ENCODE data around the gene RNASE1. TPM values are rescaled to one million over a fixed set of nuclear protein-coding genes. Genes with fewer than 3 reads are reported as not detected.

The RNASE1 gene
- total RNA-seq, 2 donors from 2014 or later, result 0.56 TPM; not detected in 1

DNA sequence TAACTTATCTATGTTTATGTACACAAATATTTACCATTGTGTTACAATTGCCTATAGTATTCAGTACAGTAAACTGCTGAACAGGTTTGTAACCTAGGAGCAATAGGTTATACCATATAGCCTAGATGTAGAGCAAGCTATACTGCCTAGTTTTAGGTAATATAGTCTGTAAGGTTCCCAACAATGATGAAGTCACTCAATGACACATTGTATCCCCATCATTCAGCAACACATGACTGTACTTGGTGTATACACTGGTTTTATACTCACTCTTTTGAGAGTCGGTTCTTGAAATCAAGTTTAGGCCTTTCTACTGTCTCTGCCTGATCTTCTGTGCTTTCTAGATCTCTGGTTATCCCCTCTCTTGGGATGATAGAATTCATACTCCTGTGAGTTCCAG, 5.5 kb downstream of the RNASE1 start:
- peak; percentile 51 for ATAC-seq (replicated peaks)
- Mint-ChIP-seq H3K4me1 (no peaks in the 10 kb centered on the region), H3K27me3 (peaks cover 14% of the 10 kb centered on the region), H3K27ac (no peak overlapping the region), H3K4me3 (no peak overlapping the region), H3K36me3 (ENCODE audit: low read depth) (no peaks in the 10 kb centered on the region), H3K9me3 (no peaks in the 10 kb centered on the region)

DNA sequence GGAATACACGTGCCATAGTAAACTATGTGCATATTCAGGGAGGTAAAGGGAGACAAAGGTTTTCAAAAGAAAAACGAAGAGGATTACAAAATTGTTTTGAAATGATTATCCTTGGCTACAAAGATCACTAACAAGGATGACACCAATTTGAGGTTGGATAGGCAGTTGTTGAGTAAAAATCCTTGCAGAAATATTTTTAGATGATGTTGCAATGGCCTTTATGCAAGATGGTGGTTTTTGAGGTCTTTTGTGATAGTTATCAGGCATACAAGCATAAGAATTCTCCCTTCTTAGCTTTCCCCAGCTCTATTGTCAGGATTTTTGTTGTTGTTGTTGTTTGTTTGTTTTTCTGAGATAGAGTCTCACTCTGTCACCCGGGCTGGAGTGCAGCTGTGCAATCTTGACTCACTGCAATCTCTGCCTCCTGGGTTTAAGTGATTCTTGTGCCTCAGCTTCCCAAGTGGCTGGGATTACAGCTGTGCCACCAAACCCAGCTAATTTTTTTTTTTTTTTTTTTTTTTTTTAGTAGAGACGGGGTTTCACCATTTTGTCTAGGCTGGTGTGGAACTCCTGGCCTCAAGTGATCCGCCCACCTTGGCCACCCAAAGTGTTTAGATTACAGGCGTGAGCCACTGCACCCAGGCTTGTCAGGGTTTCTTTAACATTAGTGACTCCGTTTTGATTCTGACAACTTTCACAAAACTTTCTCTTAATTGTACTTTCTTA, 7.8 kb downstream of the RNASE1 start:
- ATAC-seq (replicated peaks), result no peak
- H3K36me3 Mint-ChIP-seq (ENCODE audit: low read depth), result no peaks in the 10 kb centered on the region
- no peaks in the 10 kb centered on the region for H3K9me3 Mint-ChIP-seq
- no peaks in the 10 kb centered on the region for H3K4me1 Mint-ChIP-seq
- H3K27me3 Mint-ChIP-seq, result peaks cover 6% of the 10 kb centered on the region
- H3K27ac Mint-ChIP-seq, result no peak overlapping the region
- H3K4me3 Mint-ChIP-seq, result no peak overlapping the region

GRCh38 chr14:20792556-20792955, 10.1 kb downstream of the RNASE1 start:
- ATAC-seq (replicated peaks), result peak; percentile 26
- H3K4me1 Mint-ChIP-seq, result no peaks in the 10 kb centered on the region
- H3K36me3 Mint-ChIP-seq (ENCODE audit: low read depth), result no peaks in the 10 kb centered on the region
- no peaks in the 10 kb centered on the region for H3K27me3 Mint-ChIP-seq
- no peak overlapping the region for H3K4me3 Mint-ChIP-seq
- no peaks in the 10 kb centered on the region for H3K9me3 Mint-ChIP-seq
- H3K27ac Mint-ChIP-seq, result no peak overlapping the region

GRCh38 chr14:20791597-20791996, 11.0 kb downstream of the RNASE1 start:
- no peaks in the 10 kb centered on the region for H3K4me1 Mint-ChIP-seq
- no peaks in the 10 kb centered on the region for H3K9me3 Mint-ChIP-seq
- H3K36me3 Mint-ChIP-seq (ENCODE audit: low read depth), result no peaks in the 10 kb centered on the region
- ATAC-seq (replicated peaks), result no peak
- H3K27ac Mint-ChIP-seq, result no peak overlapping the region
- no peak overlapping the region for H3K4me3 Mint-ChIP-seq
- H3K27me3 Mint-ChIP-seq, result no peaks in the 10 kb centered on the region

DNA sequence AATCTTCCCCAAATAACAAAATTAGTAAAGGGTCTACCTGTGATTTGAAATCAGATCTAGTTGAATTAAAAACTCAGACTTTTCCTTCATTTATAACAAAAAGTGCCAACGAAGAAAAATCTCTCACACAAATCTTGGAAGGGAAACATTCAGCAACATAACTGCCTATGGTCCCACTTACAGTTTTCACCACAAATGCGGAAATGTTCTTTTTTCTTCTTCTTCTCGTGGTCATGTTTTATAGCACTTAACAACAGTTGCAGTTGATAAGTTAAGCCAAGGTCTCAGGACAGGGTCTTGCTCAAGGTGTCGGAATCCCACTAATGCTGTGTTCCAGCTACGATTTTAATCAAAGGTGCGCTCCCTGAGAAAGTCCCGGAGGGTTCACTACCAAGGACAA, 11.5 kb downstream of the RNASE1 start:
- H3K27me3 Mint-ChIP-seq, result no peaks in the 10 kb centered on the region
- no peak overlapping the region for H3K4me3 Mint-ChIP-seq
- no peak for ATAC-seq (replicated peaks)
- H3K4me1 Mint-ChIP-seq, result no peaks in the 10 kb centered on the region
- H3K27ac Mint-ChIP-seq, result no peak overlapping the region
- H3K36me3 Mint-ChIP-seq (ENCODE audit: low read depth), result no peaks in the 10 kb centered on the region
- no peaks in the 10 kb centered on the region for H3K9me3 Mint-ChIP-seq

DNA sequence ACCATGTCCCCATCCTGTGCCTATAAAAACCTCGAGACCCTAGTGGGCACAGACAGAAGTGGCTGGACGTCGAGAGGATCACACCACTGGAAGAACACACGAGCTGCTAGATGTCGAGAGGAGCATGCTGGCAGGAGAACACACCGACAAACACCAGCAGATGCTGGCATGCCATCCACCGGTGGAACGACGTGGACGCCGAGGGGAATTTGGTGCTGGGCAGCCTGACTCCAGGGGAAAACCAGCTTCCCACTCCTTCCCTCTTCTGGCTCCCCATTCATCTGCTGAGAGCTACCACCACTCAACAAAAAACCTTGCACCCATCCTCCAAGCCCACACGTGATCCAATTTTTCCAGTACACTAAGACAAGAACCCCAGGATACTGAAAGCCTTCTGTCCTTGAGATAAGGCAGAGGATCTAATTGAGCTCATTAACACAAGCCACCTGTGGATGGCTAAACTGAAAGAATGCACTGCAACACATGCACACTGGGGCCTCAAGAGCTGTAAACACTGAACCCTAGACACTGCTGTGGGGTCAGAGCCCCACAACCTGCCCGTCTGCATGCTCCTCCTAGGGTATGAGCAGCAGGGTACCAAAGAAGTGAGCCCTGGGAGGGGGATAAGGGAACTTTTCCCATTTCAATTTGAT, 12.1 kb downstream of the RNASE1 start:
- Mint-ChIP-seq H3K27me3 (no peaks in the 10 kb centered on the region), H3K4me3 (no peak overlapping the region), H3K27ac (no peak overlapping the region), H3K36me3 (ENCODE audit: low read depth) (no peaks in the 10 kb centered on the region), H3K9me3 (no peaks in the 10 kb centered on the region), H3K4me1 (no peaks in the 10 kb centered on the region)
- ATAC-seq (replicated peaks), result no peak

GRCh38 chr14:20789230-20789813, 13.3 kb downstream of the RNASE1 start:
- Mint-ChIP-seq H3K36me3 (ENCODE audit: low read depth) (no peaks in the 10 kb centered on the region), H3K4me1 (no peaks in the 10 kb centered on the region), H3K27ac (no peak overlapping the region), H3K9me3 (no peaks in the 10 kb centered on the region), H3K4me3 (no peak overlapping the region), H3K27me3 (no peaks in the 10 kb centered on the region)
- ATAC-seq (replicated peaks), result no peak

DNA sequence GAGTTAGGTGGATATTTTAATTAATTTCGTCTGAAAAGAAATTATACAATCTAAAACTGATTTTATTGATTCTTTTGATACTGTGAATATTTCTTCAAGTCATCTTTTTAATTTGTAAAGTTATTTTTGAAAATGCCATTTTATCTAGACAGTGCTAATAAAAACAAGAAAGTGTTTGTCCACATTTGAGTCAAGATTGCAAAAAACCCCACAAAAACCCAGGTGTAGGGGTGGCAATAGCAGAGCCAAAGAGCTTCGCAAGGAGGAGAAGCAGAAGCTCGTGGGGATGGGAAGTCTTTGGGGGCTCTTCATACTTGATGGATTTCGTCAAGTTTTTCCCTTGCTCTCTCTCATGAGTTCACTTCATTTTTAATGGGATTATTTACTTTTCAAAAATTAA, 15.6 kb downstream of the RNASE1 start:
- Mint-ChIP-seq H3K27ac (no peak overlapping the region), H3K4me3 (no peak overlapping the region), H3K9me3 (no peaks in the 10 kb centered on the region), H3K27me3 (no peaks in the 10 kb centered on the region), H3K4me1 (peaks cover 11% of the 10 kb centered on the region), H3K36me3 (ENCODE audit: low read depth) (no peaks in the 10 kb centered on the region)
- ATAC-seq (replicated peaks), result no peak

- ATAC-seq (replicated peaks), result peak; percentile 69
- Mint-ChIP-seq H3K27ac (peak overlapping the region; percentile 86), H3K4me3 (peak overlapping the region; percentile 76), H3K4me1 (peaks cover 23% of the 10 kb centered on the region), H3K9me3 (no peaks in the 10 kb centered on the region), H3K36me3 (ENCODE audit: low read depth) (no peaks in the 10 kb centered on the region), H3K27me3 (no peaks in the 10 kb centered on the region)
These were observed 20.3 kb downstream of the RNASE1 start for GRCh38 chr14:20782280-20782890.

GRCh38 chr14:20781803-20782202, 20.8 kb downstream of the RNASE1 start:
- Mint-ChIP-seq H3K4me1 (peaks cover 23% of the 10 kb centered on the region), H3K27ac (peak overlapping the region; percentile 86), H3K36me3 (ENCODE audit: low read depth) (no peaks in the 10 kb centered on the region), H3K4me3 (peak overlapping the region; percentile 76), H3K9me3 (no peaks in the 10 kb centered on the region), H3K27me3 (no peaks in the 10 kb centered on the region)
- peak; percentile 61 for ATAC-seq (replicated peaks)

DNA sequence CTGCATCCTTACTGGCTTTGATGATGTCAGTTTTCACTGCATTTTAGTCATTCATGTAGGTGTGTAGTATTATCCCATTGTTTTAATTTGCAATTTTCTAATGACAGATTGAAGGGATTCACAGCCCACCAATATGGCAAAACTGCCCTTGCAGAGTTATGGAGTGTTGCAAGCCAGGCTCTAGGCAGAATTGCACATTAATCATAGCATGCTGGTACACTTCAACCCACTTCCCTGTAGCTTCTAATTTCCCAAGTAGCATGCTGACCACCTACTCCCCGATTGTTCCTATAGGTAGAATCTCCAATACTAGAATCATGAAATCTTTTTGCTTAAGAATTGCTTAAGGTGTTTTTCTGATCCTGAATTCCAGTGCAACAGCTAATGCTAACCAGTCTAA, 26.7 kb downstream of the RNASE1 start:
- Mint-ChIP-seq H3K4me3 (no peak overlapping the region), H3K9me3 (no peaks in the 10 kb centered on the region), H3K27ac (no peak overlapping the region), H3K36me3 (ENCODE audit: low read depth) (no peaks in the 10 kb centered on the region), H3K27me3 (peaks cover 5% of the 10 kb centered on the region), H3K4me1 (peaks cover under 1% of the 10 kb centered on the region)
- no peak for ATAC-seq (replicated peaks)

DNA sequence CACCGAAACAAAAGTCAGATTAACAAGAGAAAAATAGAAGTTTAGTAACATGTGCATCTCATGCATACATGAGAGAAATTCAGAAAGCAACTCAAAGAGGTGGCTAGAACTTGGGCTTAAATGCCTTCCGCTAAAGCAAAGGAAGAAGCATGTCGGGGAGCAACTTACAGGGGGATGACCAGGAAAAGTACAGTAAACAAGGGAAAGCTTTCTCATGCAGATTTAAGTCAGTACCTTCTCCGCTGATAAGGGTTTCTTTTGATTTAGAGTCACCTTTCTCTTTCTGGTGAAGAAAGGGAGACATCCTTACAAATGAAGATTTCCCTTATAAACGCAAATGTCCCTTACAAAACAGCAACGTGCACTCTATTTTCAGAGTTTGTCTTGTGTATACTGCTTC, 27.6 kb downstream of the RNASE1 start:
- H3K27ac Mint-ChIP-seq, result no peak overlapping the region
- no peak overlapping the region for H3K4me3 Mint-ChIP-seq
- no peaks in the 10 kb centered on the region for H3K9me3 Mint-ChIP-seq
- ATAC-seq (replicated peaks), result no peak
- no peaks in the 10 kb centered on the region for H3K4me1 Mint-ChIP-seq
- H3K36me3 Mint-ChIP-seq (ENCODE audit: low read depth), result no peaks in the 10 kb centered on the region
- peaks cover 9% of the 10 kb centered on the region for H3K27me3 Mint-ChIP-seq

GRCh38 chr14:20774258-20774824, 28.3 kb downstream of the RNASE1 start:
- Mint-ChIP-seq H3K9me3 (no peaks in the 10 kb centered on the region), H3K27ac (no peak overlapping the region), H3K36me3 (ENCODE audit: low read depth) (no peaks in the 10 kb centered on the region), H3K4me3 (no peak overlapping the region), H3K27me3 (peaks cover 12% of the 10 kb centered on the region), H3K4me1 (no peaks in the 10 kb centered on the region)
- ATAC-seq (replicated peaks), result no peak

DNA sequence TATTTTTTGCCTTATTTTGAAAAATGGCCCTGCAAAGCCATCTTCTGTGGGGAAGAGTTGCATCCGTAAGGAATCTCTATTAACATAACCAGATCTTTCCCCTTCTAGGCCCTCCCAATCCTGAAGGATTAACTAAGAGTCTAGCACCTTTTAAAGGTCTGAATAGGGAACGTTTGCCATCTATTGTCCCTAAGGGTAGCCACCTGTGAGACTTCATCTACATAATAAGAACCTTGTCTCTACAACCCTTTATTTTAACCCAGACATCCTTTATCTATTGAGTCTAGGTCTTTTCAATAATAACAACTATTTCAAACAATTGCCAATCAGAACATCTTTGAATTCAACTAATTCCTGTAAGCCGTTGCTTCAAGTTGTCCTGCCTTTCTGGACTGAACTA, 30.0 kb downstream of the RNASE1 start:
- H3K27me3 Mint-ChIP-seq, result peaks cover 14% of the 10 kb centered on the region
- no peaks in the 10 kb centered on the region for H3K4me1 Mint-ChIP-seq
- no peak for ATAC-seq (replicated peaks)
- H3K27ac Mint-ChIP-seq, result no peak overlapping the region
- no peaks in the 10 kb centered on the region for H3K9me3 Mint-ChIP-seq
- no peak overlapping the region for H3K4me3 Mint-ChIP-seq
- H3K36me3 Mint-ChIP-seq (ENCODE audit: low read depth), result no peaks in the 10 kb centered on the region

Measured in activated T-helper 17 cell treated with anti-CD3 and anti-CD28 coated beads, Interleukin-2, amount 50 U/mL, for 72 hours (primary cell).